Activated T-helper 9 cell treated with anti-CD3 and anti-CD28 coated beads, Interleukin-2, amount 50 U/mL, for 16 hours (primary cell): ENCODE measurements around the gene MMD2.

ENCODE experiments used
- DNase-seq: peaks from one replicate; pipeline ENCODE4 v3.0.0-alpha.2; 2020; ENCODE audit warnings: low read depth

The MMD2 gene

GRCh38 chr7:4871056-4871680 is 87.8 kb downstream of the MMD2 start:
- no peak for DNase-seq

DNA sequence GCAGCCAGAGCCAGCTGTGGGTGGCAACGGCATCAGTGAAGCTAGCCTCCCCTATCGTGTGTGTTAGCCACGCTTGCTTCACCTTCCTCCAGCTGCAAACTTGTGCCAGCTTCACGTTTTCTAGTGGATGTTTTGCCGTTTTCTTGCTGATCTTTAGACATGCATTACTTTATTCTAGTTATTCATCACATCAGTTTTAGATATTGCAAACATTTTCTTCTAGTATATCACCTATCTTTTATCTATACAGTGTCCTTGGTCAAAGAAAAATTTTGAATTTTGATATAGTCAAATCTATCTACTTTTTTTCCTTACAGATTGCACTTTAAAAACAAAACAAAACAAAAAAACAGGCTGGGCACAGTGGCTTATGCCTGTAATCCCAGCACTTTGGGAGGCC is 90.5 kb downstream of the MMD2 start:
- DNase-seq, result no peak

GRCh38 chr7:4866528-4867496 is 92.2 kb downstream of the MMD2 start:
- no peak for DNase-seq

- DNase-seq, result no peak
These were observed 96.8 kb downstream of the MMD2 start for GRCh38 chr7:4862156-4862555.

DNA sequence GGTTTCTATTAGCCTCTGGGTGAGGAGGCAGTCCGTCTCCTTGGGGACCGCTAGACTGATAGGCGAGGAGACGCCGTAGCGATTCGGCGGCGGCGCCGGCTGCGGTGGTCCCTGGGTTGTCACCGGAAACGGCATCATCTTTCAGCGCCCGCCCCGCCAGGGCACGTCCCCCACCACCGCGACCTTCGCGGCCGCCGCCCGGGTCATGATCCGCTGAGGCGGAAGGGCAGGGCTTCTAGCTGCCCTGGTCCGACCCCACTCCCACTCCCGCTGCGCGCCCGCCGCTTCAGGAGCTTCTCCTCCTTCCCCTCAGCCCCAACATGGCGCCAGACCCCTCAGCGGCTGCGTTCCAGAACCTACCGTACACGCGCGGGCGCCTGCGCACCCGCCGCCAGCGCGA is 97.3 kb downstream of the MMD2 start, which contains the start of gene PAPOLB:
TSS of gene PAPOLB (minus strand) at position 358 of the 400 bp plus-strand sequence. CDS start at position 138, 220 bp downstream.
- DNase-seq, result no peak

- no peak for DNase-seq
These were observed 97.8 kb downstream of the MMD2 start for GRCh38 chr7:4861227-4861626.

- no peak for DNase-seq
These were observed 101.8 kb downstream of the MMD2 start for GRCh38 chr7:4857189-4857588.

- DNase-seq, result no peak
These were observed 102.5 kb downstream of the MMD2 start for GRCh38 chr7:4856336-4857057.
